HG03432 (cell line): ENCODE data around the gene SIAH1.
"Not testable (repeated sequence)": the region's sequence is repeated elsewhere in the genome, so short reads cannot be mapped to it uniquely, and the experiment has no call there.

Experiments used
- ATAC-seq: cut with Tn5 transposase; IDR thresholded peaks from one replicate; pipeline ENCODE4 v1.9.1; 2021; ENCODE audit warnings: mild to moderate bottlenecking, moderate library complexity; ENCODE audit not compliant: unreplicated experiment

Gene SIAH1

DNA sequence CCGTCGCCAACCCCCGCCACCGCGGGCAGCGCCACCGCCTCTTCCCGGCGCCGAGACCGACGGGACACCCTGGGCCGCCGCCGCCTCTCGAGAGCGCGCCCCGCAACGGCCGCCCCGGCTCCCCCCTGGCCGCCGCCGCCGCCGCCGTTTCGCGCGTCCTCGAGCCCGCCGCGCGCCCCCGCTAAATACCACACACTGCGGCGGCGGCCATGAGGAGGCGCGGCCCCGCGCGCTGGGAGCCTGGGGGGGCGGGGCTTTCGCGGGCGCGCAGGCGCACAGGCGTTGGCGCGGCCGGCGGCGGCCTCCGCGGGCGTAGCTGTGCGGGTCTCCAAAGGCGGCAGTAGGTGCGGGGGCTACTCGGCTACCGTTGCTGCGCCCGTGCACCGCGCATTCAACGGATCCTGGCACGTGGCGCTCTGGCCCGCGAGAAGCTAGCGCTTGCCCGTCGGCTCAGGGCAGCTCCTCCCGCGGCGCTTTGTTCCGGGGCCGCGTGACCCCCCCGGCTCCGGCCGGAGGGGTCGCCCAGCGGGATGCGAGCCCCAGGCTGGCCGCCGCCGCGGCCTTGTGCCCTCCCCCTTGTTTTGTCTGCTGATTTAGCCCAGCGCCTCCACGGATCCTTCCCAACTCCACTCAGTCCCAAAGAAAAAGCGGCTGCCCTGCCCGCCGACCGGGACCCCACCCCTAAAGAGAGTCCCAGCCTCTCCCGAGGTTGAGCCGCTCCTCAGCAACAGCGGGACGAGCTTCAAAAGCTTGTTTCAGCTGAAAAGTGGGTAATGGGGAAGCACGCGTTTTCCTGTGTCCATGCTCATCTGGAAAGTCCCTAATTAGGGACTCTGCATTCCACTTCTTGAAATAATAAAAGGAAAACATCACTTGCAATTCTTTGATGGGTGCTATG lies at the start of gene SIAH1:
Gene SIAH1 (minus strand): TSS at position 161 of the 898 bp plus-strand sequence. CDS start 22,985 bp downstream, outside the sequence.
- peak; percentile 72 for ATAC-seq

GRCh38 chr16:48434653-48435317 lies 49.6 kb upstream of the SIAH1 start:
- ATAC-seq = no peak

DNA sequence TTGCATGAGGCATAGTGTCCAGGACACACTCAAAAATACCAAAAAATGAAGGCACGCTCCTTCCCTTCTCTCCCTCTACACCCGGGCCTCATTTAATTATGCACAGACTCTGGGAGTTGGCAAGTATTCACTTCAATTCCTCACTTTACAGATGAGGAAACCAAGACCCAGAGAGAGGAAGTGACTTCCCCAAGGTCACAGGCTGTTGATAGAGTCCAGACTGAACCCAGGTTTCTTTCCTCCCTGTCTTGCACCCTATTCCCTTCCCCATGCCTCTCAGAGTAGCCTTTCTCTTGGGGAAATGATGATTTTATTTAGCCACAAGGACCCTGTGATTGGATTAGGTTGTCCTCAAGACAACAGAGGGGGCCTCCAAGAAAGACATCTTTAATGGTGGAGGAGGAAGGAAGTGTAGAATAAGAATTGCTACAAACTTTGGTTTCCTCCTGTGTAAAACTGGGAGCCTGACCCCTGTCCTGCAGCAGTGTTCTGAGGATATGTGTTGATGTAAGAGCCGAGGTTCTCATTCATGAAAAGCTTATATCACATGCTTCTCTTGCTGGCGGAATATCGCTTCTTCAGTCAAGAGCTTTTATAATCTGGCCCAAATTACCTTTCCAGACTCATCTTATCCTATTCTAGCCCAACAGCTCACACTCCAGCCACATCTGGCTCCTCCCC lies 48.8 kb upstream of the SIAH1 start:
- no peak for ATAC-seq

- no peak for ATAC-seq
Observed at GRCh38 chr16:48433116-48433849, 48.1 kb upstream of the SIAH1 start.

GRCh38 chr16:48432136-48432535 lies 46.9 kb upstream of the SIAH1 start:
- no peak for ATAC-seq

DNA sequence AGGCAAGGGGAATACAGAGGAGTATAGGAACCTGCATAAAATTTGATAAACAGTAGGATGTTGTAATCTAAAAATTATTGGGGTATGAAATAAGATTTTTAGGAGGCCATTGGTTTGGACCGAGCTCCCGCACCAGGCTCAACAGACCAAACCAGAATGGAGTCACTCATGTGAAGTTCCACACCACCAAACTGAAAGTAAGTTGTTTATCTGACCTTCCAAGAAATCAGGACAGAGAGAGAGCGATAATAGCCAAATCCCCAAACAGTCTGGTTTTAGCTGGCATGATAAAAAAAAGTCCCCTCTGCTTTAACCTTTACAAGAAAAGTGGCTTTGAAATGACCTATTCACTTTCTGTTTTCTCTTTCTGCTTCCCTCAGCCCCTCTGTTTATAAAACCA lies 45.7 kb upstream of the SIAH1 start:
- ATAC-seq = peak; percentile 35

- no peak for ATAC-seq
Observed at GRCh38 chr16:48426244-48427141, 41.3 kb upstream of the SIAH1 start.

DNA sequence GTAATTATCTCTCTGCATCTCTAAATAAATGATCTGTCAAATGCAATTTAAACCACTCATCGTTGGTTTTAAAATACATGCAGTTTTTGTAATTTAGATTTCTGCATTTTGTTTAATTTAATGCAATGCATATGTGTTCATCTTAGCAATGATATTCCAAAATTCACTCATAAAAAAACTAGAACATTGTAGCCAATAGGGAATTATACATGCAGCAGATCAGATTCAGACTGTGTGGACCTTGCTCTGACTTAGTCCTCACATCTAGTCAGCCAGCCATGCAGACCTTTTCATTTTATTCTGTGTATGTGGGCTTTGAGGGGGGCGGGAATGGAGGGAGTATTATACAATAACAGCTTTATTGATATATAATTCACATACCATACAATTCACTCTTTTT lies 37.3 kb upstream of the SIAH1 start:
- ATAC-seq = no peak

- no peak for ATAC-seq
Observed at GRCh38 chr16:48421741-48422140, 36.5 kb upstream of the SIAH1 start.

GRCh38 chr16:48420437-48420836 lies 35.2 kb upstream of the SIAH1 start:
- ATAC-seq = no peak

- ATAC-seq = not testable (repeated sequence)
Observed at GRCh38 chr16:48416617-48417016, 31.4 kb upstream of the SIAH1 start.

DNA sequence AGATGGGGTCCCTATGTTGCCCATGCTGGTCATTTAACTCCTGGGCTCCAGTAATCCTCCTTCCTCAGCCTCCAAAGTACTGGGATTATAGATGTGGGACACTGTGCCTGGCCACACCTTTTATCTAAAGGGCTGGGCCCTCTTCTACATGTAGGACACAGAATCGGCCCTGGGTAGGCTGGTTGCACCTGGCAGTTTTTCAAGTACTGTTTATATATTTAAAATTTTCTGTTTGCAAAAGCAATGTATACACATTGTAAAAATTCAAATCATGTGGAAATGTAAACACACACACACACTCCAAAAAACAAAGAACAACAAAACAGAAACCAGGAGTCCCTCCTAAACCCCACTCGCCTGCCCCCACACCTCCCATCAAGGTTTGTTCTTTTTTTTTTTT lies 28.1 kb upstream of the SIAH1 start:
- no peak for ATAC-seq

GRCh38 chr16:48409839-48410632 lies 24.8 kb upstream of the SIAH1 start:
- no peak for ATAC-seq

DNA sequence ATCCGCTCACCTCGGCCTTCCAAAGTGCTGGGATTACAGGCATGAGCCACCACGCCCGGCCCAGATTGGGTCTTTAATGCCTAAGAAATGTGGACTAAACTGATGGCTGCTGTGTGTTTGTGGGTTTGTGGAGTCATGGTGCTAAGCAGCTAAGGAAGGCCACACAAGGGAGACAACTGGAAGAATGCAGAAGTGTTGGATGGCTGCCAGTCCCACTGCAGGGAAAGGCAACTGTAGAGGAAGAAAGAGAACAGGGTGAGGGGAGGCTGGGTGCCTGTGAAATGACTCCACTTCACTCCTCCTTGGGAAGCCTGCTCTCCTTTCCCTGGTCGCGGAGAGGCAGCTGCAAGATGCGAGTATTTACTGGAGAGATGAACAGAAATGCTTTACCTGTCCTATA lies 23.5 kb upstream of the SIAH1 start:
- ATAC-seq = no peak

- ATAC-seq = no peak
Observed at GRCh38 chr16:48405907-48406306, 20.7 kb upstream of the SIAH1 start.

DNA sequence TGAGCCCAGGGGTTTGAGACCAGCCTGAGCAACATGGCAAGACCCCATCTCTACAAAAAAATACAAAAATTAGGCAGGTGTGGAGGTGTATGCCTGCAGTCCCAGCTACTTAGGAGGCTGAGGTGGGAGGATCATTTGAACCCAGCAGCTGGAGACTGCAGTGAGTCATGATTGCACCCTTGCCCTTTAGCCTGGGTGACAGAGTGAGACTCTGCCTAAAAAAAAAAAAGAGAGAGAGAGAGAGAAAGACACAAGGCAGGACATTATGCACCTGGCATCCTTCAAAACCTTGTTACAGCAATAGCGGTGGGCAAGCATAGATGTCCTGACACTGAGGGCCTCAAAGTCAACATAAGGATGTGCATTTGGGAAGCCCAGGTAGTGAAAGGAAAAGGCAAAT lies 19.9 kb upstream of the SIAH1 start:
- ATAC-seq = no peak

DNA sequence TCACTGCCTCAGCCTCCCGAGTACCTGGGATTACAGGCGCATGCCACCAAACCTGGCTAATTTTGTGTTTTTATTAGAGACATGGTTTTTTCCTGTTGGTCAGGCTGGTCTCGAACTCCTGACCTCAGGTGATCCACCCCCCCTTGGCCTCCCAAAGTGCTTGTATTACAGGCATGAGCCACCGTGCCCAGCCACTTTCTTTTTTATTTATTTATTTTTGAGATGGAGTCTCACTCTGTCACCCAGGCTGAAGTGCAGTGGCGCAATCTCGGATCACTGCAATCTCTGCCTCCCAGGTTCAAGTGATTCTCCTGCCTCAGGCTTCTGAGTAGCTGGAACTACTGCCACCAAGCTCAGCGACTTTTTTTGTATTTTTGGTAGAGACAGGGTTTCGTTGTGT lies 17.3 kb upstream of the SIAH1 start:
- not testable (repeated sequence) for ATAC-seq

DNA sequence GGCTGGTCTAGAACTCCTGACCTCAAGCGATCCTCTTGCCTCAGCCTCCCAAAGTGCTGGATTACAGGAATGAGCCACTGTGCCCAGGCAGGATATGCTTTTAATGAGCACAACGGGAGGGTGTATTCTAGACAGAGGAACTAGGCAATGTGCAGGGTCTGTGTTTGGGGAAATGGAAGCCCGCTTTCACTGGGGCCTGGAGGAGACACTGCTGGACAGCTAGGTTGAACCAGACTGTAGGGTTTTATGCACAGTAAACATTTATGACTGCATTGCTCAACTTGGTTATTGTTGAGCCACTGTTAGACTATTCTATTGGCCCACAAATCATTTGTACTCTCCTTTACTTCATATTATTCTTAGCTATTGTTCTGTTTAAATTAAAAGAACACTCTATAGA lies 10.2 kb upstream of the SIAH1 start:
- ATAC-seq = no peak

DNA sequence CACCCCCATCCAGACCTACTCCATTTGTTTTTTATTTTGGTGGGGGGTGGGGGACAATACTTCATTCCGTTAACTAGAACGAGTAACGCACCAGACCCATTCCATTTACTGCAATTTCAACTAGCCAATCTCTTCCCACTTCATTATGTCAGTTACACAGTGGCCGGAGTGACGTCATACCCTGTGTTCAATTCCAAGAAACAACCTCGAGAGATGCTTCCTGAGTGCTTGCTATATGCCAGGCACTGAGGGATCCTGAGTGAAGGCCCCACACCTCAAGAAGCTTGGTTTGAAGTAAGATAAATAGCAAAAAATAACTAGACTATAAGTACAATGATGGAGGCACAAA lies 9.1 kb upstream of the SIAH1 start:
- ATAC-seq = no peak
